Panc1 (cell line): ENCODE measurements around the gene ARL8A. TPM values are rescaled to one million over a fixed set of nuclear protein-coding genes. Genes with fewer than 3 reads are reported as not detected.

Experiments used
- ATAC-seq: fragments of 200-7000 bp; cut with Tn5 transposase; 2 replicates; pipeline ENCODE4 v1.9.1; 2020; ENCODE audit warnings: mild to moderate bottlenecking, moderate library complexity
- BruUV-seq: library from RNA; stranded (reverse); fragments of 400-500 nt; replicated peaks from 2 replicates; lab custom pipeline; 2021; lab: Mats Ljungman, UMichigan
- CTCF ChIA-PET: fragments of 300-600 bp; sonication (Branson Sonifier 250); formaldehyde crosslinking; loops from one replicate; lab custom pipeline; 2022; ENCODE audit warnings: antibody characterized with exemption; lab: Charles Lee
- POLR2A ChIA-PET: fragments of 300-600 bp; sonication (Branson Sonifier 250); formaldehyde crosslinking; loops from one replicate; lab custom pipeline; 2022; ENCODE audit warnings: antibody characterized with exemption; lab: Charles Lee
- DNase-seq: peaks from one replicate; pipeline ENCODE4 v3.0.0-alpha.2; 2010; ENCODE audit warnings: low read depth, low spot score
- H3K27ac ChIP-seq: 2 replicates; pipeline ENCODE4 v1.5.1; 2011; ENCODE audit warnings: mild to moderate bottlenecking, low read length, inconsistent platforms
- H3K27me3 ChIP-seq: fragments of 200-500 bp; sonication (Bioruptor generic); 2 replicates; pipeline ENCODE4 v1.6.0; 2014; ENCODE audit warnings: low read length, inconsistent platforms; ENCODE audit not compliant: control insufficient read depth, insufficient read depth
- H3K36me3 ChIP-seq: fragments of 200-500 bp; sonication (Bioruptor generic); 2 replicates; pipeline ENCODE4 v1.5.1; 2014; ENCODE audit warnings: inconsistent platforms, mild to moderate bottlenecking, low read length, moderate library complexity; ENCODE audit not compliant: control insufficient read depth, insufficient read depth
- H3K4me1 ChIP-seq: 2 replicates; pipeline ENCODE4 v1.5.1; 2011; ENCODE audit warnings: inconsistent platforms, mild to moderate bottlenecking, low read length, moderate library complexity; ENCODE audit not compliant: control insufficient read depth, insufficient read depth
- H3K4me3 ChIP-seq, 2 experiments: 2 replicates each; pipeline ENCODE4 v1.5.1; 2011 to 2012; ENCODE audit warnings: low read depth in 2 of 2, low read length in 2 of 2, mild to moderate bottlenecking in 2 of 2, inconsistent platforms in 1 of 2, moderate library complexity in 1 of 2
- H3K9me3 ChIP-seq: fragments of 200-500 bp; sonication (Bioruptor generic); 2 replicates; pipeline ENCODE4 v1.5.1; 2014; ENCODE audit warnings: low read depth, mild to moderate bottlenecking, inconsistent platforms, low read length, moderate library complexity; ENCODE audit not compliant: control insufficient read depth, insufficient read depth
- POLR2AphosphoS5 ChIP-seq: IDR thresholded peaks from 2 replicates; pipeline ENCODE4 v1.6.1; 2012; ENCODE audit warnings: mild to moderate bottlenecking, low read depth, low read length, moderate library complexity
- SIN3A ChIP-seq: IDR thresholded peaks from 2 replicates; pipeline ENCODE4 v1.6.1; 2012; ENCODE audit warnings: low read depth, mild to moderate bottlenecking, low read length, moderate library complexity, borderline replicate concordance; ENCODE audit not compliant: insufficient read depth
- TCF7L2 ChIP-seq: IDR thresholded peaks from 2 replicates; pipeline ENCODE4 v1.6.1; 2011; ENCODE audit warnings: mild to moderate bottlenecking, low read depth, low read length, inconsistent platforms
- in situ Hi-C: cut with HindIII; loops from 2 replicates; pipeline ENCODE4 v1.10.0; 2016; ENCODE audit warnings: low sequenced_read_pairs, low pct_unique_long_range_greater_than_20kb
- intact Hi-C: fragments of 100-400 bp; cut with micrococcal nuclease; formaldehyde crosslinking; loops from one replicate; pipeline ENCODE4 v1.10.0; 2022; ENCODE audit not compliant: unreplicated experiment
- total RNA-seq: library from RNA; stranded (reverse); gene quantifications from one replicate; pipeline ENCODE4 v1.2.1, GENCODE V29; 2021; ENCODE audit not compliant: unreplicated experiment
- TF ChIP-seq, protein P1 (sequence below): fragments of 450-650 bp; IDR thresholded peaks from 2 replicates; pipeline ENCODE4 v1.5.1; 2017; ENCODE audit warnings: mild to moderate bottlenecking
- TF ChIP-seq, protein P2 (sequence below), 2 experiments: IDR thresholded peaks; 2 replicates each; pipeline ENCODE4 v1.6.1; 2011 to 2012; ENCODE audit warnings: low read depth in 2 of 2, control low read depth in 1 of 2, low read length in 1 of 2, mild to moderate bottlenecking in 1 of 2, moderate library complexity in 1 of 2; ENCODE audit not compliant: insufficient read depth in 1 of 2

Gene ARL8A
- total RNA-seq, 1 experiment from 2014 or later, result 62.6 TPM

DNA sequence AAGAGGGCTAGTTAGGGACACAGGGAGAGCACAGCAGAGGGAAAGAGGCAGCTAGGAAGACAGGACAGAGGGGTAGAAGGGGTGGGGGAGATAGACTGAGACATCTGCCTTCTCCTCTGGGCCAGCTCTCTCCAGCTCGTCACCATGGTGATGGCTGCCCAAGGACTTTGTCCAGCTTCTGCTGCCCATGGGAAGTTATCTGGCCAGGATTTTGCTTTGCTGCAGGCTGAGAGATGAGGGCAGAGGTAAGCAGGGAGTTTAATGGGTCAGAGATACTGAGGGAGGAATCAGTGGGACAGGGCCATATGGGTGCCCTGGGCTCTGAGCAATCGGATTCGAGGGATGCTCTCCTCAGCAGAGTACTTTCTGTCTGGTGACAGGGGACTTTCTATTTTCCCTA is 56.3 kb downstream of the ARL8A start:
- Histone ChIP-seq H3K4me3 (no peak overlapping the region), H3K27me3 (no peaks in the 10 kb centered on the region), H3K4me1 (peaks cover 17% of the 10 kb centered on the region), H3K36me3 (no peaks in the 10 kb centered on the region), H3K27ac (no peak overlapping the region), H3K9me3 (no peaks in the 10 kb centered on the region)
- TF ChIP-seq, protein P1, sequence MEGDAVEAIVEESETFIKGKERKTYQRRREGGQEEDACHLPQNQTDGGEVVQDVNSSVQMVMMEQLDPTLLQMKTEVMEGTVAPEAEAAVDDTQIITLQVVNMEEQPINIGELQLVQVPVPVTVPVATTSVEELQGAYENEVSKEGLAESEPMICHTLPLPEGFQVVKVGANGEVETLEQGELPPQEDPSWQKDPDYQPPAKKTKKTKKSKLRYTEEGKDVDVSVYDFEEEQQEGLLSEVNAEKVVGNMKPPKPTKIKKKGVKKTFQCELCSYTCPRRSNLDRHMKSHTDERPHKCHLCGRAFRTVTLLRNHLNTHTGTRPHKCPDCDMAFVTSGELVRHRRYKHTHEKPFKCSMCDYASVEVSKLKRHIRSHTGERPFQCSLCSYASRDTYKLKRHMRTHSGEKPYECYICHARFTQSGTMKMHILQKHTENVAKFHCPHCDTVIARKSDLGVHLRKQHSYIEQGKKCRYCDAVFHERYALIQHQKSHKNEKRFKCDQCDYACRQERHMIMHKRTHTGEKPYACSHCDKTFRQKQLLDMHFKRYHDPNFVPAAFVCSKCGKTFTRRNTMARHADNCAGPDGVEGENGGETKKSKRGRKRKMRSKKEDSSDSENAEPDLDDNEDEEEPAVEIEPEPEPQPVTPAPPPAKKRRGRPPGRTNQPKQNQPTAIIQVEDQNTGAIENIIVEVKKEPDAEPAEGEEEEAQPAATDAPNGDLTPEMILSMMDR, result no peak
- no peak for TF ChIP-seq SIN3A
- TF ChIP-seq POLR2AphosphoS5, result no peak
- TF ChIP-seq TCF7L2, result no peak
- TF ChIP-seq, protein P2, sequence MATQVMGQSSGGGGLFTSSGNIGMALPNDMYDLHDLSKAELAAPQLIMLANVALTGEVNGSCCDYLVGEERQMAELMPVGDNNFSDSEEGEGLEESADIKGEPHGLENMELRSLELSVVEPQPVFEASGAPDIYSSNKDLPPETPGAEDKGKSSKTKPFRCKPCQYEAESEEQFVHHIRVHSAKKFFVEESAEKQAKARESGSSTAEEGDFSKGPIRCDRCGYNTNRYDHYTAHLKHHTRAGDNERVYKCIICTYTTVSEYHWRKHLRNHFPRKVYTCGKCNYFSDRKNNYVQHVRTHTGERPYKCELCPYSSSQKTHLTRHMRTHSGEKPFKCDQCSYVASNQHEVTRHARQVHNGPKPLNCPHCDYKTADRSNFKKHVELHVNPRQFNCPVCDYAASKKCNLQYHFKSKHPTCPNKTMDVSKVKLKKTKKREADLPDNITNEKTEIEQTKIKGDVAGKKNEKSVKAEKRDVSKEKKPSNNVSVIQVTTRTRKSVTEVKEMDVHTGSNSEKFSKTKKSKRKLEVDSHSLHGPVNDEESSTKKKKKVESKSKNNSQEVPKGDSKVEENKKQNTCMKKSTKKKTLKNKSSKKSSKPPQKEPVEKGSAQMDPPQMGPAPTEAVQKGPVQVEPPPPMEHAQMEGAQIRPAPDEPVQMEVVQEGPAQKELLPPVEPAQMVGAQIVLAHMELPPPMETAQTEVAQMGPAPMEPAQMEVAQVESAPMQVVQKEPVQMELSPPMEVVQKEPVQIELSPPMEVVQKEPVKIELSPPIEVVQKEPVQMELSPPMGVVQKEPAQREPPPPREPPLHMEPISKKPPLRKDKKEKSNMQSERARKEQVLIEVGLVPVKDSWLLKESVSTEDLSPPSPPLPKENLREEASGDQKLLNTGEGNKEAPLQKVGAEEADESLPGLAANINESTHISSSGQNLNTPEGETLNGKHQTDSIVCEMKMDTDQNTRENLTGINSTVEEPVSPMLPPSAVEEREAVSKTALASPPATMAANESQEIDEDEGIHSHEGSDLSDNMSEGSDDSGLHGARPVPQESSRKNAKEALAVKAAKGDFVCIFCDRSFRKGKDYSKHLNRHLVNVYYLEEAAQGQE (IDR thresholded peaks at IDR 0.05; ENCODE audit: insufficient read depth in 1 of 2, low read depth in 2 of 2, low read length in 1 of 2), result no peak
- ATAC-seq (no peak), DNase-seq (no peak)
- intact Hi-C loops (no loop called here), in situ Hi-C loops (no loop called here)
- no TSS peak for BruUV-seq
- POLR2A ChIA-PET, result interaction anchor here (0.8 kb wide), 1 partner anchor 466 kb away, joined by 7 read pairs; no protein-coding TSS in a partner anchor
- CTCF ChIA-PET, result no interaction called here

DNA sequence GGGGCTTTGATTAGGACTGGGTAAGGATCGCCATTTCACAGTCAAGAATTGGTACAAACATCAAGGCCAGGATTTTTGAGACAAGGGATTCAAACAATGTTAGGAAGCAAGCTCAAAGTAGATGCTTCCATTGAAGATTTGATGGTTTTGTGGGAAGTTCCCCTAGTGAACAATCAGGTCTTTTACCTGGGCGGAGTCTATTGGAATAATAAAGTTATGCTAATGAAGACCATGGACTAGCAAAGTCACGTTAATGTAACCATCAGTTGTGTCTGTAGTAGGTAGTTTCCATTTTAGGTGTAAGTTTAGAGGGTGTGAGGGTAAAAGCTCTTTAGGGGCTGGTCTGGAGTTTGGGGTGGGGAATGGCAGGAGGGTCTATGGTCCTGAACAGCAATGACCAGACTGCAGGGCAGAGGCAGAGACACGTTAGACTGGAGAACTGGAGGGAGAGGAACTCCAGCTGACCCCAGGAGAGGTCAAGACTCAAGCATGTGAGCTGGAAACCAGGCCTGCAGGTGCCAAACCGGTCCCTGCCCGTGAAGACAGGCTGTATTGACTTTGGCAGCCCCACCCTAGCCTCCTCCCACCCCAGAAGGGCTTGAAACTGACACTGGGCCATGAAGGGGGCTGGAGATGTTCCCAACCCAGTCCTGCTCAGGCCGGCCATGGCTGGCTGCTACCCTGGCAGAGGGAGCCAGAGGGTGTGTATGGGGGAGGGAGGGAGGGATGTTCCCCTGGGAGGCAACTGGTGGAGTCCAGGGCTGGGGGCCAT is 57.8 kb downstream of the ARL8A start:
- POLR2A ChIA-PET, result no interaction called here
- no peaks in the 10 kb centered on the region for H3K9me3 ChIP-seq
- H3K36me3 ChIP-seq, result no peaks in the 10 kb centered on the region
- DNase-seq, result no peak
- no peaks in the 10 kb centered on the region for H3K27me3 ChIP-seq
- intact Hi-C loops, result no loop called here
- H3K4me1 ChIP-seq, result peaks cover 21% of the 10 kb centered on the region
- TF ChIP-seq POLR2AphosphoS5 (no peak), TCF7L2 (no peak), SIN3A (no peak)
- TF ChIP-seq, protein P2 (IDR thresholded peaks at IDR 0.05; ENCODE audit: insufficient read depth in 1 of 2, low read depth in 2 of 2, low read length in 1 of 2), result no peak
- TF ChIP-seq, protein P1, result no peak
- CTCF ChIA-PET, result interaction anchor here (0.5 to 0.6 kb wide), 2 partner anchors 21 to 67 kb away, joined by 4 to 9 read pairs; no protein-coding TSS in a partner anchor
- BruUV-seq, result no TSS peak
- in situ Hi-C loops, result no loop called here
- no peak overlapping the region for H3K4me3 ChIP-seq
- no peak for ATAC-seq
- H3K27ac ChIP-seq, result peak overlapping the region; percentile 41
